SK-N-SH (cell line): ENCODE measurements around the gene SNX22. TPM values are rescaled to one million over a fixed set of nuclear protein-coding genes. Genes with fewer than 3 reads are reported as not detected.
"Not testable (repeated sequence)": the region's sequence is repeated elsewhere in the genome, so short reads cannot be mapped to it uniquely, and the experiment has no call there.

ENCODE experiments used
- CTCF ChIA-PET: fragments of 300-600, 350-600 bp; formaldehyde crosslinking; extraction: SDS; loops from one replicate; lab custom pipeline; 2021; lab: Yijun Ruan, JAX
- POLR2A ChIA-PET: fragments of 350-600 bp; sonication (Branson Sonifier 250); formaldehyde crosslinking; extraction: SDS; loops from one replicate; lab custom pipeline; 2020; ENCODE audit warnings: antibody characterized with exemption, inconsistent platforms; lab: Yijun Ruan, JAX
- DNase-seq: peaks from one replicate; pipeline ENCODE4 v3.0.0; 2012
- H2AFZ ChIP-seq: fragments of 200-600 bp; sonication (generic); 2 replicates; pipeline ENCODE4 v1.8.1; 2016; ENCODE audit warnings: antibody characterized with exemption, mild to moderate bottlenecking, low read depth
- H3F3A ChIP-seq: fragments of 200-600 bp; sonication (generic); replicated peaks from 2 replicates; pipeline ENCODE3; 2016; ENCODE audit warnings: antibody characterized with exemption, mild to moderate bottlenecking; ENCODE audit not compliant: insufficient read depth
- H3K27ac ChIP-seq, 2 experiments: fragments of 200-500 bp in 1 of 2; fragments of 200-600 bp in 1 of 2; sonication (Bioruptor generic) in 1 of 2; sonication (generic), shearing (Covaris generic) in 1 of 2; 2 replicates each; pipeline versions ENCODE4 v1.5.1 to v1.6.1; 2014 to 2016; ENCODE audit warnings: low read depth in 2 of 2, inconsistent platforms in 1 of 2, low read length in 1 of 2, mild to moderate bottlenecking in 1 of 2, mixed read lengths in 1 of 2
- H3K27me3 ChIP-seq: fragments of 200-600 bp; sonication (generic), shearing (Covaris generic); 2 replicates; pipeline ENCODE4 v1.6.1; 2016; ENCODE audit warnings: mixed run types; ENCODE audit not compliant: insufficient read depth
- H3K36me3 ChIP-seq, 2 experiments: fragments of 200-500 bp in 1 of 2; fragments of 200-600 bp in 1 of 2; sonication (Bioruptor generic) in 1 of 2; sonication (generic) in 1 of 2; replicated peaks in 1 of 2; 2 replicates each; pipeline versions ENCODE3 to v1.5.1; 2014 to 2016; ENCODE audit warnings: low read length in 1 of 2, mild to moderate bottlenecking in 1 of 2; ENCODE audit not compliant: insufficient read depth in 2 of 2, control insufficient read depth in 1 of 2
- H3K4me1 ChIP-seq, 2 experiments: fragments of 200-500 bp in 1 of 2; fragments of 200-600 bp in 1 of 2; sonication (Bioruptor generic) in 1 of 2; sonication (generic), shearing (Covaris generic) in 1 of 2; 2 replicates each; pipeline versions ENCODE4 v1.5.1 to v1.6.1; 2014 to 2016; ENCODE audit warnings: low read depth in 1 of 2, low read length in 1 of 2, mixed run types in 1 of 2; ENCODE audit not compliant: insufficient read depth in 2 of 2, control insufficient read depth in 1 of 2
- H3K4me2 ChIP-seq: fragments of 200-600 bp; sonication (generic), shearing (Covaris generic); 2 replicates; pipeline ENCODE4 v1.6.1; 2017; ENCODE audit warnings: mixed run types
- H3K4me3 ChIP-seq, 2 experiments: fragments of 200-500 bp in 1 of 2; fragments of 200-600 bp in 1 of 2; sonication (Bioruptor generic) in 1 of 2; sonication (generic), shearing (Covaris generic) in 1 of 2; 2 replicates each; pipeline versions ENCODE4 v1.5.1 to v1.8.1; 2014 to 2016; ENCODE audit warnings: low read depth in 2 of 2, inconsistent platforms in 1 of 2, low read length in 1 of 2, mild to moderate bottlenecking in 1 of 2, mixed read lengths in 1 of 2, moderate library complexity in 1 of 2
- H3K79me2 ChIP-seq: fragments of 200-600 bp; sonication (generic); 2 replicates; pipeline ENCODE4 v1.8.1; 2017; ENCODE audit warnings: mild to moderate bottlenecking; ENCODE audit not compliant: insufficient read depth
- H3K9ac ChIP-seq: fragments of 200-600 bp; sonication (generic); 2 replicates; pipeline ENCODE4 v1.6.1; 2017; ENCODE audit warnings: mixed run types
- H3K9me2 ChIP-seq: fragments of 200-600 bp; sonication (generic); 2 replicates; pipeline ENCODE4 v1.6.1; 2017; ENCODE audit warnings: mixed run types
- H3K9me3 ChIP-seq: fragments of 200-600 bp; sonication (generic); 2 replicates; pipeline ENCODE4 v1.6.1; 2017; ENCODE audit warnings: mixed run types, mild to moderate bottlenecking, moderate library complexity
- H4K20me1 ChIP-seq: fragments of 200-600 bp; sonication (generic); 2 replicates; pipeline ENCODE4 v1.6.1; 2017; ENCODE audit warnings: mild to moderate bottlenecking, mixed run types; ENCODE audit not compliant: insufficient read depth
- CHD2 ChIP-seq: fragments of 150-350 bp; IDR thresholded peaks from 2 replicates; pipeline ENCODE4 v1.6.1; 2018; ENCODE audit warnings: low read length; ENCODE audit not compliant: partially characterized antibody
- EP300 ChIP-seq, 2 experiments: IDR thresholded peaks; 2 replicates each; pipeline versions ENCODE4 v1.4.0 to v1.6.1; 2012; ENCODE audit warnings: borderline replicate concordance in 1 of 2, low read depth in 1 of 2, low read length in 1 of 2
- EZH2phosphoT487 ChIP-seq: fragments of 200-600 bp; sonication (generic); IDR thresholded peaks from 2 replicates; pipeline ENCODE4 v1.6.1; 2017; ENCODE audit warnings: low read depth, mixed run types, mild to moderate bottlenecking, antibody characterized with exemption, moderate library complexity, borderline replicate concordance
- FOSL2 ChIP-seq: IDR thresholded peaks from 2 replicates; pipeline ENCODE4 v1.4.0; 2012; ENCODE audit warnings: low read depth, mild to moderate bottlenecking, moderate library complexity, borderline replicate concordance
- GABPA ChIP-seq: IDR thresholded peaks from 2 replicates; pipeline ENCODE4 v1.4.0; 2012; ENCODE audit warnings: low read depth, mild to moderate bottlenecking
- MXI1 ChIP-seq: IDR thresholded peaks from 2 replicates; pipeline ENCODE4 v1.6.1; 2012; ENCODE audit warnings: mild to moderate bottlenecking, low read depth, low read length, improper control_type of control experiment
- NRF1 ChIP-seq: IDR thresholded peaks from 2 replicates; pipeline ENCODE4 v1.6.1; 2012; ENCODE audit warnings: low read depth, mild to moderate bottlenecking, low read length
- RXRA ChIP-seq: IDR thresholded peaks from 2 replicates; pipeline ENCODE4 v1.4.0; 2012; ENCODE audit warnings: low read depth, mild to moderate bottlenecking, borderline replicate concordance
- TAF1 ChIP-seq: IDR thresholded peaks from 2 replicates; pipeline ENCODE4 v1.6.1; 2012; ENCODE audit warnings: low read depth, mild to moderate bottlenecking, low read length, moderate library complexity, borderline replicate concordance
- YY1 ChIP-seq: IDR thresholded peaks from 2 replicates; pipeline ENCODE4 v1.4.0; 2012; ENCODE audit warnings: low read depth, mild to moderate bottlenecking
- WGBS: methylation state at CpG from one replicate; pipeline ENCODE4 v1.1.6; 2017; ENCODE audit warnings: low lambda C conversion rate; 5-methylcytosine and 5-hydroxymethylcytosine counted together
- polyA plus RNA-seq, 3 experiments: library from polyadenylated mRNA; depleted of rRNA; stranded (reverse); fragments of >200 nt; gene quantifications; 2 replicates each; pipeline ENCODE4 v1.2.3, GENCODE V29; 2012
- TF ChIP-seq, protein P1 (sequence below): IDR thresholded peaks from 2 replicates; pipeline ENCODE4 v1.6.1; 2012; ENCODE audit warnings: mild to moderate bottlenecking, low read depth, low read length, moderate library complexity
- TF ChIP-seq, protein P2 (sequence below): fragments of 200-600 bp; sonication (generic); IDR thresholded peaks from 2 replicates; pipeline ENCODE4 v1.6.1; 2017; ENCODE audit warnings: antibody characterized with exemption, mild to moderate bottlenecking, moderate library complexity
- TF ChIP-seq, protein P3 (sequence below): IDR thresholded peaks from 2 replicates; pipeline ENCODE4 v1.4.0; 2012; ENCODE audit warnings: low read depth
- TF ChIP-seq, protein P4 (sequence below): IDR thresholded peaks from 2 replicates; pipeline ENCODE4 v1.4.0; 2012; ENCODE audit warnings: low read depth, borderline replicate concordance

The SNX22 gene
- polyA plus RNA-seq, 1 of the 3 experiments (the other 2 are of a cell fraction) = 0.94 TPM

DNA sequence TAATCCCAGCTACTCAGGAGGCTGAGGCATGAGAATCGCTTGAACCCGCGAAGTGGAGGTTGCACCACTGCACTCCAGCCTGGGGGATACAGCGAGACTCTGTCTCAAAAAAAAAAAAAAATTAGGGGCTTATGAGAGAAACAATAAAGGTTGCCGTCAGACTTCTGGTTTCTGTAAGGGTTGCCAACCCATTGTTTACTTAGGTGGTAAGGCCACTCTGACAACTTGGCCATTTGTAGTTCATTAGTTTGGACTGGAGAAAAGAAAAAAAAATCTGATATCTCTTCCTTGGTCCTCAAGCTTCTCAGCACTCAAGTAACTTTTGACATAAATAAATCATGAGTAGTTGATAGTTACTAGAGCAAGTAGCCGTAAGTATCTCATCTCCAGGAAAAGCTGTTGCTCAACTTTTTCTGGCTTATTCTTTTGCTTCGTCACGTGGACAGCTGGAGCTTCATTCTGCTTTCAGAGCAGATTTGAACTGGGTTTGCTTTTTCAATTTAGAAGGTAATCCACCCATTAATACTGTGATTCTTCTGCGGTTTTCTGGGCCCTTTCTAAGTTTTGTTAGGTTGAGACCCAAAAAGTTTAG is 46.3 kb upstream of the SNX22 start (continued):
- TF ChIP-seq, protein P1, sequence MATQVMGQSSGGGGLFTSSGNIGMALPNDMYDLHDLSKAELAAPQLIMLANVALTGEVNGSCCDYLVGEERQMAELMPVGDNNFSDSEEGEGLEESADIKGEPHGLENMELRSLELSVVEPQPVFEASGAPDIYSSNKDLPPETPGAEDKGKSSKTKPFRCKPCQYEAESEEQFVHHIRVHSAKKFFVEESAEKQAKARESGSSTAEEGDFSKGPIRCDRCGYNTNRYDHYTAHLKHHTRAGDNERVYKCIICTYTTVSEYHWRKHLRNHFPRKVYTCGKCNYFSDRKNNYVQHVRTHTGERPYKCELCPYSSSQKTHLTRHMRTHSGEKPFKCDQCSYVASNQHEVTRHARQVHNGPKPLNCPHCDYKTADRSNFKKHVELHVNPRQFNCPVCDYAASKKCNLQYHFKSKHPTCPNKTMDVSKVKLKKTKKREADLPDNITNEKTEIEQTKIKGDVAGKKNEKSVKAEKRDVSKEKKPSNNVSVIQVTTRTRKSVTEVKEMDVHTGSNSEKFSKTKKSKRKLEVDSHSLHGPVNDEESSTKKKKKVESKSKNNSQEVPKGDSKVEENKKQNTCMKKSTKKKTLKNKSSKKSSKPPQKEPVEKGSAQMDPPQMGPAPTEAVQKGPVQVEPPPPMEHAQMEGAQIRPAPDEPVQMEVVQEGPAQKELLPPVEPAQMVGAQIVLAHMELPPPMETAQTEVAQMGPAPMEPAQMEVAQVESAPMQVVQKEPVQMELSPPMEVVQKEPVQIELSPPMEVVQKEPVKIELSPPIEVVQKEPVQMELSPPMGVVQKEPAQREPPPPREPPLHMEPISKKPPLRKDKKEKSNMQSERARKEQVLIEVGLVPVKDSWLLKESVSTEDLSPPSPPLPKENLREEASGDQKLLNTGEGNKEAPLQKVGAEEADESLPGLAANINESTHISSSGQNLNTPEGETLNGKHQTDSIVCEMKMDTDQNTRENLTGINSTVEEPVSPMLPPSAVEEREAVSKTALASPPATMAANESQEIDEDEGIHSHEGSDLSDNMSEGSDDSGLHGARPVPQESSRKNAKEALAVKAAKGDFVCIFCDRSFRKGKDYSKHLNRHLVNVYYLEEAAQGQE = no peak
- no peak for TF ChIP-seq FOSL2
- TF ChIP-seq RXRA = no peak
- no peak for TF ChIP-seq MXI1
- TF ChIP-seq, protein P2, sequence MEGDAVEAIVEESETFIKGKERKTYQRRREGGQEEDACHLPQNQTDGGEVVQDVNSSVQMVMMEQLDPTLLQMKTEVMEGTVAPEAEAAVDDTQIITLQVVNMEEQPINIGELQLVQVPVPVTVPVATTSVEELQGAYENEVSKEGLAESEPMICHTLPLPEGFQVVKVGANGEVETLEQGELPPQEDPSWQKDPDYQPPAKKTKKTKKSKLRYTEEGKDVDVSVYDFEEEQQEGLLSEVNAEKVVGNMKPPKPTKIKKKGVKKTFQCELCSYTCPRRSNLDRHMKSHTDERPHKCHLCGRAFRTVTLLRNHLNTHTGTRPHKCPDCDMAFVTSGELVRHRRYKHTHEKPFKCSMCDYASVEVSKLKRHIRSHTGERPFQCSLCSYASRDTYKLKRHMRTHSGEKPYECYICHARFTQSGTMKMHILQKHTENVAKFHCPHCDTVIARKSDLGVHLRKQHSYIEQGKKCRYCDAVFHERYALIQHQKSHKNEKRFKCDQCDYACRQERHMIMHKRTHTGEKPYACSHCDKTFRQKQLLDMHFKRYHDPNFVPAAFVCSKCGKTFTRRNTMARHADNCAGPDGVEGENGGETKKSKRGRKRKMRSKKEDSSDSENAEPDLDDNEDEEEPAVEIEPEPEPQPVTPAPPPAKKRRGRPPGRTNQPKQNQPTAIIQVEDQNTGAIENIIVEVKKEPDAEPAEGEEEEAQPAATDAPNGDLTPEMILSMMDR = no peak
- TF ChIP-seq CHD2 = no peak
- TF ChIP-seq, all 33 proteins: peak for 0

DNA sequence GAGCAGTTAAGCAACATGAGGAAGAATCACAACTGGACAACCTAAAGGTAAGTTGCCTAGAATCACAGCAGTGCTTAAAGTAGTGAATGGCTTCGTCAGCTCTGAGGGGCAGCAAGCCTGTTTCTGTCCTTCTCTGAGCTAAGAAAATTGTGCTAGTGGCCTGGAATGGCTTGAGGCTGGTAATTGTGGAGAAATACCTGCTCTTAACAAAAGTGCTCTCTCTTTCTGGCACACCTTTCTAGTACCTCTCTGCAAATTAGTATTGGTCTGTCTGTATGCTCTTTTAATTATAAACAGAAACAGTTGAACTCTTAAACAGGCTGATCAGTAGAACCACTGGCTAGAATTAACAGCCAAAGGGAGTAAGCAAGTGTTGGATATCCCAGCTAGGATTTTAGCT is 44.2 kb upstream of the SNX22 start:
- Histone ChIP-seq H3K4me3 (no peak overlapping the region), H3K79me2 (peaks cover 99% of the 10 kb centered on the region)
- CTCF ChIA-PET = interaction anchor here (1.4 kb wide), 1 partner anchor 42 kb away, joined by 6 read pairs; no protein-coding TSS in a partner anchor

DNA sequence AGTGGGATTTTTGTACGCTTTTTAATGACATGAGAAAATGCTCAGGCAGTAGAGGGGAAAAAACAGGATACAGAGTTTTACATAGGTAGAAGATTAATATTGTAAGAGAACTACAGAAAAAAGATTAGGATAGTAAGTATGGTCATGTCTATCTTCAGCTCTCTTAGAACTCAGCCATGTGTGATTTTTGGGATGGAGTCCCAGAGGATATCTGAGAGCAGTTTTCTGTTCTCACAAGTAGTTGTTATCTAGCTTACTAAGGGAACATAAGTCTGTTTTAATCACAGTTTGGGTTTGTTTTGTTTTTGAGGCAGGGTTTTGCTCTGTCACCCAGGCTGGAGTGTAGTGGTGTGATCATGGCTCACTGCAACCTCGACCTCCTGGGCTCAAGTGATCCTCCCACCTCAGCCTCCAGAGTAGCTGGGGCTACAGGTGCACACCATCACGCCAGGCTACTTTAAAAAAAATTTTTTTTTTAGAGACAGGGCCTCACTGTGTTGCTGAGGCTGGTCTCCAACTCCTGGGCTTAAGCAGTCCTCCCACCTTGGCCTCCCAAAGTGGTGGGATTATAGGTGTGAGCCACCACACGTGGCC is 41.3 kb upstream of the SNX22 start:
- POLR2A ChIA-PET, H3F3A ChIP-seq, H3K9ac ChIP-seq: not testable (repeated sequence)

More for the DNA sequence above, 44.2 kb upstream of the SNX22 start:
- peaks cover under 1 to 4% of the 10 kb centered on the region in 2 experiments for H3K36me3 ChIP-seq
- no peak overlapping the region for H2AFZ ChIP-seq
- no peak for DNase-seq
- H3K27me3 ChIP-seq = no peaks in the 10 kb centered on the region
- no peaks in the 10 kb centered on the region; a peak in 2 of 4 replicates for H3K4me1 ChIP-seq
- H3K9me3 ChIP-seq = no peaks in the 10 kb centered on the region
- H3K27ac ChIP-seq = no peak overlapping the region
- TF ChIP-seq RXRA (no peak), YY1 (no peak), TAF1 (no peak), EP300 (IDR thresholded peaks at IDR 0.05; ENCODE audit: borderline replicate concordance in 1 of 2, low read depth in 1 of 2, low read length in 1 of 2) (no peak), FOSL2 (no peak), GABPA (no peak), NRF1 (no peak), CHD2 (no peak), EZH2phosphoT487 (no peak)
- TF ChIP-seq, protein P3, sequence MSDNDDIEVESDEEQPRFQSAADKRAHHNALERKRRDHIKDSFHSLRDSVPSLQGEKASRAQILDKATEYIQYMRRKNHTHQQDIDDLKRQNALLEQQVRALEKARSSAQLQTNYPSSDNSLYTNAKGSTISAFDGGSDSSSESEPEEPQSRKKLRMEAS = no peak
- TF ChIP-seq, protein P4, sequence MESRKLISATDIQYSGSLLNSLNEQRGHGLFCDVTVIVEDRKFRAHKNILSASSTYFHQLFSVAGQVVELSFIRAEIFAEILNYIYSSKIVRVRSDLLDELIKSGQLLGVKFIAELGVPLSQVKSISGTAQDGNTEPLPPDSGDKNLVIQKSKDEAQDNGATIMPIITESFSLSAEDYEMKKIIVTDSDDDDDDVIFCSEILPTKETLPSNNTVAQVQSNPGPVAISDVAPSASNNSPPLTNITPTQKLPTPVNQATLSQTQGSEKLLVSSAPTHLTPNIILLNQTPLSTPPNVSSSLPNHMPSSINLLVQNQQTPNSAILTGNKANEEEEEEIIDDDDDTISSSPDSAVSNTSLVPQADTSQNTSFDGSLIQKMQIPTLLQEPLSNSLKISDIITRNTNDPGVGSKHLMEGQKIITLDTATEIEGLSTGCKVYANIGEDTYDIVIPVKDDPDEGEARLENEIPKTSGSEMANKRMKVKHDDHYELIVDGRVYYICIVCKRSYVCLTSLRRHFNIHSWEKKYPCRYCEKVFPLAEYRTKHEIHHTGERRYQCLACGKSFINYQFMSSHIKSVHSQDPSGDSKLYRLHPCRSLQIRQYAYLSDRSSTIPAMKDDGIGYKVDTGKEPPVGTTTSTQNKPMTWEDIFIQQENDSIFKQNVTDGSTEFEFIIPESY = no peak
- POLR2A ChIA-PET = interaction anchor here (1.6 kb wide), 1 partner anchor 14 kb away, joined by 4 read pairs; the partner anchor contains the start of gene CIAO2A
- no peak overlapping the region for H3K4me2 ChIP-seq
- peaks cover 76% of the 10 kb centered on the region for H4K20me1 ChIP-seq
- peaks cover 4% of the 10 kb centered on the region for H3F3A ChIP-seq
- 95% methylated on average over 1 of the region's 1 CpG for WGBS
- no peaks in the 10 kb centered on the region for H3K9me2 ChIP-seq
- H3K9ac ChIP-seq = no peak overlapping the region

More for the DNA sequence above, 41.3 kb upstream of the SNX22 start:
- peaks cover 22 to 30% of the 10 kb centered on the region in 2 experiments for H3K36me3 ChIP-seq
- H3K4me1 ChIP-seq, H3K9me3 ChIP-seq, H3K27me3 ChIP-seq, H3K4me3 ChIP-seq, H2AFZ ChIP-seq, H3K4me2 ChIP-seq, H3K9me2 ChIP-seq, H3K27ac ChIP-seq, DNase-seq: not testable (repeated sequence)
- WGBS = 96% methylated on average over 4 of the region's 4 CpGs
- peaks cover 79% of the 10 kb centered on the region for H3K79me2 ChIP-seq
- CTCF ChIA-PET = interaction anchor here (0.8 kb wide), 1 partner anchor 37 kb away, joined by 3 read pairs; no protein-coding TSS in a partner anchor
- peaks cover 49% of the 10 kb centered on the region for H4K20me1 ChIP-seq
